Transverse colon (tissue), 4 donors: ENCODE measurements around the gene ELMO3.
A peak's percentile ranks its signal among the peaks of the same experiment; 100 is the strongest.

Experiments used
- CTCF ChIP-seq, 5 experiments: fragments of 200-600 bp in 3 of 5; fragments of 450-650 bp in 2 of 5; sonication (generic) in 3 of 5; IDR thresholded peaks; 1 replicate in 2 of 5; 2 replicates in 3 of 5; pipeline ENCODE4 v1.5.1; 2016 to 2017; ENCODE audit warnings: antibody characterized with exemption in 5 of 5, inconsistent platforms in 3 of 5, mild to moderate bottlenecking in 2 of 5, moderate library complexity in 1 of 5
- POLR2AphosphoS5 ChIP-seq, 3 donors: sonication (generic); formaldehyde crosslinking; IDR thresholded peaks; one replicate each; pipeline ENCODE4 v1.6.1; 2016; ENCODE audit warnings: antibody characterized with exemption in 3 of 3

GRCh38 chr16:67183627-67184452 is 15.1 kb upstream of the ELMO3 start, which contains the start of gene MATCAP1:
- TF ChIP-seq CTCF (IDR thresholded peaks at IDR 0.05) = peak in 1 of 5 experiments; percentile 5
- peak; percentile 57 to 81 (median 58) for TF ChIP-seq POLR2AphosphoS5 (IDR thresholded peaks at IDR 0.05)
